ENCODE results near the gene HINT2. TPM values are rescaled to one million over a fixed set of nuclear protein-coding genes. Genes with fewer than 3 reads are reported as not detected.

The HINT2 gene
- total RNA-seq, 1 experiment from 2014 or later, result 51.5 TPM

DNA sequence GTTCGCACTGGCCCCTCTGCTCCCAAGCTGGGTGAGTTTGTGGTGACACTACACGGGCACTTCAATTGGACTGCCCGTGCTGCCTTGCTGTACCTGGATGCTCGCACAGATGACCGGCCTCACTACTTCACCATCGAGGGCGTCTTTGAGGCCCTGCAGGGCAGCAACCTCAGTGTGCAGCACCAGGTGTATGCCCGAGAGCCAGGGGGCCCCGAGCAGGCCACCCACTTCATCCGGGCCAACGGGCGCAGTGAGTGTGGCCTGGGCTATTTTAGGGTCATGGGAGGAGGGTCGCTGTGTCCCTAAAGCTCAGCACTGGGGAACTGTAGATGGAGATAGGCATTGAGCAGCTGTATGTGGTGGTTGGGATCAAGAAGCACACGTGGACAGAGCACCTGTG is 22.0 kb downstream of the HINT2 start:
- no peaks in the 10 kb centered on the region for H3K27me3 ChIP-seq (replicated peaks; ENCODE audit: insufficient read depth, low read depth, low read length, poor library complexity)
- CTCF ChIA-PET, result no interaction called here
- no peaks in the 10 kb centered on the region for H3K9me3 ChIP-seq (ENCODE audit: low read depth, low read length, poor library complexity, severe bottlenecking)
- no peak for TF ChIP-seq EZH2 (IDR thresholded peaks at IDR 0.05; ENCODE audit: borderline replicate concordance, low read depth, low read length, poor library complexity, severe bottlenecking)
- TF ChIP-seq, protein P1, sequence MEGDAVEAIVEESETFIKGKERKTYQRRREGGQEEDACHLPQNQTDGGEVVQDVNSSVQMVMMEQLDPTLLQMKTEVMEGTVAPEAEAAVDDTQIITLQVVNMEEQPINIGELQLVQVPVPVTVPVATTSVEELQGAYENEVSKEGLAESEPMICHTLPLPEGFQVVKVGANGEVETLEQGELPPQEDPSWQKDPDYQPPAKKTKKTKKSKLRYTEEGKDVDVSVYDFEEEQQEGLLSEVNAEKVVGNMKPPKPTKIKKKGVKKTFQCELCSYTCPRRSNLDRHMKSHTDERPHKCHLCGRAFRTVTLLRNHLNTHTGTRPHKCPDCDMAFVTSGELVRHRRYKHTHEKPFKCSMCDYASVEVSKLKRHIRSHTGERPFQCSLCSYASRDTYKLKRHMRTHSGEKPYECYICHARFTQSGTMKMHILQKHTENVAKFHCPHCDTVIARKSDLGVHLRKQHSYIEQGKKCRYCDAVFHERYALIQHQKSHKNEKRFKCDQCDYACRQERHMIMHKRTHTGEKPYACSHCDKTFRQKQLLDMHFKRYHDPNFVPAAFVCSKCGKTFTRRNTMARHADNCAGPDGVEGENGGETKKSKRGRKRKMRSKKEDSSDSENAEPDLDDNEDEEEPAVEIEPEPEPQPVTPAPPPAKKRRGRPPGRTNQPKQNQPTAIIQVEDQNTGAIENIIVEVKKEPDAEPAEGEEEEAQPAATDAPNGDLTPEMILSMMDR (conservative IDR thresholded peaks at IDR 0.05; ENCODE audit: low read depth, low read length), result no peak
- H3K27ac ChIP-seq (ENCODE audit: low read depth, low read length, poor library complexity, severe bottlenecking), result no peak overlapping the region
- no peaks in the 10 kb centered on the region for H3K4me1 ChIP-seq (ENCODE audit: insufficient read depth, low read length, poor library complexity, severe bottlenecking)
- no peak for DNase-seq (ENCODE audit: low spot score)
- H3K36me3 ChIP-seq (ENCODE audit: insufficient read depth, low read length, poor library complexity, severe bottlenecking), result no peaks in the 10 kb centered on the region
- POLR2A ChIA-PET (ENCODE audit: low non-redundant PET), result no interaction called here
- no peak overlapping the region for H3K4me3 ChIP-seq (ENCODE audit: low read depth, low read length, poor library complexity, severe bottlenecking)
- intact Hi-C loops (cut with micrococcal nuclease; ENCODE audit: unreplicated experiment), result loop anchor here (5.0 to 10.0 kb wide), 2 partner anchors 36 to 232 kb away; no protein-coding TSS in a partner anchor
- no TSS peak for BruUV-seq (replicated peaks)

DNA sequence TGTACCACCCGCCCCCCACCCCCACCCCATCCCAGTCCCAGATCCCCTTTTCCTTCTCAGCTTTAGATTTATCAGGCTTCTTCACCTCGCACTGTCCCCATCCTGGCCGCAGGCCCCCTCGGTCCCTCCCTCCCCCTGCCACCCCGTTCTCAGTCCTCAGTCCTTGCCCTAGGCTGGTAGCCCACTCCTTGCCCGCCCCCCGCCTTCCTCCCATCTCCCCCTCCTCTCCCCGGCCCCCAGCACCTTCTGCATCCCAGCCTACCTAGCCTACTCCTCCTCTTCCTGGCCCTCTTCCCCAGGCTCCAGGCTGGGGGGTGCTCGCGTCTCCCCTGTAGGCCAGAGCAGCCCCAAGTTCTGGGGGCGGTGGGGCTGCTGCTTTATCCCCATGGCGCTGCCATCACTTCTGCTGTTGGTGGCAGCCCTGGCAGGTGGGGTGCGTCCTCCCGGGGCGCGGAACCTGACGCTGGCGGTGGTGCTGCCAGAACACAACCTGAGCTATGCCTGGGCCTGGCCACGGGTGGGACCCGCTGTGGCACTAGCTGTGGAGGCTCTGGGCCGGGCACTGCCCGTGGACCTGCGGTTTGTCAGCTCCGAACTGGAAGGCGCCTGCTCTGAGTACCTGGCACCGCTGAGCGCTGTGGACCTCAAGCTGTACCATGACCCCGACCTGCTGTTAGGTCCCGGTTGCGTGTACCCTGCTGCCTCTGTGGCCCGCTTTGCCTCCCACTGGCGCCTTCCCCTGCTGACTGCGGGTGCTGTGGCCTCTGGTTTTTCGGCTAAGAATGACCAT is 22.6 kb downstream of the HINT2 start:
- H3K9me3 ChIP-seq (ENCODE audit: low read depth, low read length, poor library complexity, severe bottlenecking), result no peaks in the 10 kb centered on the region
- H3K36me3 ChIP-seq (ENCODE audit: insufficient read depth, low read length, poor library complexity, severe bottlenecking), result no peaks in the 10 kb centered on the region
- POLR2A ChIA-PET (ENCODE audit: low non-redundant PET), result no interaction called here
- BruUV-seq (replicated peaks), result no TSS peak
- intact Hi-C loops (cut with micrococcal nuclease; ENCODE audit: unreplicated experiment), result loop anchor here (5.0 to 10.0 kb wide), 2 partner anchors 35 to 233 kb away; no protein-coding TSS in a partner anchor
- H3K4me1 ChIP-seq (ENCODE audit: insufficient read depth, low read length, poor library complexity, severe bottlenecking), result no peaks in the 10 kb centered on the region
- H3K27ac ChIP-seq (ENCODE audit: low read depth, low read length, poor library complexity, severe bottlenecking), result no peak overlapping the region
- no peak for DNase-seq (ENCODE audit: low spot score)
- no peak overlapping the region for H3K4me3 ChIP-seq (ENCODE audit: low read depth, low read length, poor library complexity, severe bottlenecking)
- H3K27me3 ChIP-seq (replicated peaks; ENCODE audit: insufficient read depth, low read depth, low read length, poor library complexity), result no peaks in the 10 kb centered on the region
- TF ChIP-seq EZH2 (IDR thresholded peaks at IDR 0.05; ENCODE audit: borderline replicate concordance, low read depth, low read length, poor library complexity, severe bottlenecking), result no peak
- TF ChIP-seq, protein P1 (conservative IDR thresholded peaks at IDR 0.05; ENCODE audit: low read depth, low read length), result no peak
- CTCF ChIA-PET, result no interaction called here

DNA sequence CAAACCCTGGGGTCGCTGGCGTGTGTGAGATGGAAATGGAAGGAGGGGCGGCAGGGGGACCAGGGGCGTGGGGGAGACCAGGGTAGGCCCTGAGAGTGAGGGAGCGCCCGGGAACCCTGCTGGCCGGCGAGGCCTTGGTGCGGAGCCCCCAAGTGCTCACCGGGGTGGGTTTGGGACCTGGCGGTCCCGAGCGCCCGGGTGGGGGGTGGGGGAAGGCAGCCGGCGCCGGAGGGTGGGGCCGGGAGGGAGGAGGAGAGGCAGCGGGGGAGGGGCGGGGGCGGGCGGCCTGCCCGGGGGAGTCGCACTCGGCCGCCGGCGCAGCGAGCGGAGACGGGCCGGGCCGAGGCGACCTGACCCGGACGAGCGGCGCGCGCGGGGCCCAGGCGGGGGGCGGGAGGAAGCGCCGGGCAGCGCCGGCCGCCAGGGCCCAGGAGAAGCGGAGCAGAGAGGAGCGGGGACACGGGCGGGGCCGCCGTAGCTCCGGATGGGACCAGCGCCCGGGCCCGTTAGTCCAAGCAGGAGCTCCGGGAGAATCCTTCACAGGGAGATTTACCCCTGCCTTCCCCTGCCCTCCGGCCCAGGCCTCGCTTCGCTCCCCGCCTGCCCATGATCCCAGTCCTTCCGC is 23.4 kb downstream of the HINT2 start, which contains the start of gene NPR2:
TSS of gene NPR2 (plus strand) at position 295 of the 625 bp plus-strand sequence. CDS start 818 bp downstream, outside the sequence.
- DNase-seq (ENCODE audit: low spot score), result no peak
- BruUV-seq (replicated peaks), result no TSS peak
- H3K27ac ChIP-seq (ENCODE audit: low read depth, low read length, poor library complexity, severe bottlenecking), result no peak within 1 kb of the TSS
- no peak within 1 kb of the TSS for H3K4me3 ChIP-seq (ENCODE audit: low read depth, low read length, poor library complexity, severe bottlenecking)
- no peaks in the 10 kb centered on the region for H3K27me3 ChIP-seq (replicated peaks; ENCODE audit: insufficient read depth, low read depth, low read length, poor library complexity)
- CTCF ChIA-PET, result no interaction called here
- intact Hi-C loops (cut with micrococcal nuclease; ENCODE audit: unreplicated experiment), result loop anchor here (5.0 to 10.0 kb wide), 2 partner anchors 34 to 233 kb away; no protein-coding TSS in a partner anchor
- POLR2A ChIA-PET (ENCODE audit: low non-redundant PET), result no interaction called here
- no peaks in the 10 kb centered on the region for H3K36me3 ChIP-seq (ENCODE audit: insufficient read depth, low read length, poor library complexity, severe bottlenecking)
- H3K9me3 ChIP-seq (ENCODE audit: low read depth, low read length, poor library complexity, severe bottlenecking), result no peaks in the 10 kb centered on the region
- H3K4me1 ChIP-seq (ENCODE audit: insufficient read depth, low read length, poor library complexity, severe bottlenecking), result no peaks in the 10 kb centered on the region
- TF ChIP-seq, protein P1 (conservative IDR thresholded peaks at IDR 0.05; ENCODE audit: low read depth, low read length), result no peak
- no peak for TF ChIP-seq EZH2 (IDR thresholded peaks at IDR 0.05; ENCODE audit: borderline replicate concordance, low read depth, low read length, poor library complexity, severe bottlenecking)

Measured in A673 (cell line).